GM18517 (cell line): ENCODE results near the gene FAM180B.
"Not testable (repeated sequence)": the region's sequence is repeated elsewhere in the genome, so short reads cannot be mapped to it uniquely, and the experiment has no call there.

ENCODE experiments used
- ATAC-seq: cut with Tn5 transposase; IDR thresholded peaks from one replicate; pipeline ENCODE4 v1.9.1; 2021; ENCODE audit warnings: mild to moderate bottlenecking, moderate library complexity; ENCODE audit not compliant: unreplicated experiment

The FAM180B gene

DNA sequence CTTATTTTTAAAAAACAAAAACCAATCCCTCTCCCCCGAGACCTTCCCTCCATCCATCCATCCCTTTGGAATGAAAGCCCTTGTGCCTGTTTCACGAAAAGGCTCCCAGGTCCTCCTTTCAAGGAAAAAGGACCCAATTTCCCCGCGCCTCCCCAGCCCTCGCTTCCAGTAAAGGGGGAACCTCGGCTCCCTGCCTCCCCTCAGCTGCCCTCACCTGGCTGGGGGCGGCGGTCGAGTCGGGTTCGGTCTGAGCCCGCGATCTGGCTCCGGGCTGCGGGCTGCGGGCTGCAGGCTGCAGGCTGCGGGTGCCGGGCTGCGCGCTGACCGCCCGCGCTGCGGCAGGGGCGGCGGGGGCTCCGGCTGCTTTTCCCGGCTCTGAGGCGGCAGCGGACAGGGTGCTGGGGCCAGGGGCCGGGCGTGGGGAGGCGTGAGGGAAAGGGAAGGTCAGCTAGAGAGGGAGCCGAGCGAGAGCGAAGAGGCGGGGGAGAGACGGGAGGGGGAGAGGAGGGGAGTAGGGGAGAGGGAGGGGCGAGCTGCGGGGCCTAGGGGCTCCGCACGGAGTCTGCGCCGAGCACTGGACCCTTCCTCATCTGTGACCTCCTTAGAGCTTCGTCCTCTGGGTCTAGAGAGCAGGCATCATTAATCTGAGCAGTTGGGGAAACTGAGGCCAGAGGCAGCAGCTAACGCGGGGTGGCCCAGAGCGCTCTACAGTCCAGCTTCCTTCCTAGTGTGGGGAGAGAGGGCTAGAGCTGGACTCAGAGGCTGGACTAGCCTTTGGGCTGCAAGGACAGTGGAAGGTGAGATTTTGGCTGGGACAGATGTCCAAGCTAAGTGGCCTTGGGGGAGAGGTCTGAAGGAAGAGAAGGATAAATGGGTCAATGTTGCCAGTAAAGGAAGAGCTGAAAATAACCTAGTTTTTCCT is 7.7 kb downstream of the FAM180B start, which contains the start of gene C1QTNF4:
TSS of gene C1QTNF4 (minus strand) at position 478 of the 922 bp plus-strand sequence. CDS start 3,601 bp downstream, outside the sequence.
- ATAC-seq, result no peak

DNA sequence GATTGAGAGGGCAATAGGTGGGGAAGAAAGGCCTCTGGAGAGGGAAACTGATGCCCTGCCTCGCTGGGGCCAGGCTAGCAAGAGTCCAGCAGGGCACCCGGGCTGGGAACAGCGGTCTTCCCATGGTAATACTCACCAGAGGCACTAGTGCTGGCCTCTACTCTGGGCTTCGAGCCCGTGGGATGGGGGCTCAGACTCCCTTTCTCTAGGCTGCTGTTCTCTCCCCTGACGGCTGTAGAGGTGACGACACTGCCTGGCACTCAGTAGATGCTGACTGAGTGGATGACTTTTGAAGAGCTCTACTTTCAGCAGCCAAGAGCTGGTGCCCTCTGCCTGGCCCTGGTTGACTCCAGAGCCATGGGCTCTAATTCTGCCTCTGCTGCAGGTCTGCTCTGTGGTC is 8.6 kb downstream of the FAM180B start:
- ATAC-seq, result no peak

DNA sequence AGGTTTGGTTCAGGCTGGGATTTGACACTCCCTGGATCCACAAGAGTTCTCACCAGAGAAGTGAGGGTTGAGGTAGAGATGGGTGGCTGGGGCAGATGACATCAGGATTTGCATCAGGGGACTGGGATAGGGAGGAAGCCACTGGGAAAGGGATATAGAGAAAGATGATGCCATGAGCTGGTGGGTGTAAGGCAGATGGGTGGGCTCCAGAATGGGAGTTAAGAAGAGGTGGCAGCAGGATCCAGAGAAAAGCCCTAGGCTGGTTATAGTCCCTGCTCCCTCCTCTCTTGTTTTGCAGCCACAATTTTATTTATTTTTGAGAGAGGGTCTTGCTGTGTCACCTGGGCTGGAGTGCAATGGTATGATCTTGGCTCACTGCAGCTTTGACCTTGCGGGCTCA is 9.5 kb downstream of the FAM180B start:
- no peak for ATAC-seq

DNA sequence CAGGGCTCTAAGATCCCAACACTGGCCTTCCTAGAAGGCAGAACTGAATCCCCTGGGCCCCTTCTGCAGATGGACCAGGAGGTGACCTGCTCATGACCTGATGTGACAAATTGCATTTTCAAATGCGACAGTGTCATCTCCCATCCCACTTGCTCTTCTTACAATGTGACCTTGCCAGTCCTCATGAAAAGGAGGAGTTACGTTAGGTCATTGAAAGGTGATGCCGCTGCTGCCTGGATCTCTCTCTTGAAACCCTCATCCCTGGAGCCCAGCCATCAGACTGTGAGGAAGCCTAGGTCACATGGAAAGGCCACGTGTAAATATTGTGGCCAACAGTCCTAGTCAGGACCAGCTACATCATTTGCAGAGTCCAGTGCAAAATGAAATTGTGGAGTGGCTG is 13.4 kb downstream of the FAM180B start:
- no peak for ATAC-seq

DNA sequence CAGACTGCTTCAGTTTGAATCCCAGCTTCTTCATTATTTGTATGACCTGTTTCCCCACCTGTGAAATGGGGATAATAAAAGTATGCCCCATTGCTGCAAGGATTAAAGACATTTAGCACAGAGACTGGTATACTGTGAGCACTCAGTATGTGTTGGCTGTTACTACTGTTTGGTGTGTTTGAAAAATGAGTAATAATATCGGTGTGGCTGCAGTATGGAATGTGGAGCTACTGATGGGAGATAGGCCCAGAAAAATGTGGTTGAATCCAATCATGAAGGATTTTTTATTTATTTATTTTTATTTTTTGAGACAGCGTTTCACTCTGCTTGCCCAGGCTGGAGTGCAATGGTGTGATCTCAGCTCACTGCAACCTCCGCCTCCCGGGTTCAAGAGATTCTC is 16.8 kb downstream of the FAM180B start:
- ATAC-seq, result no peak

DNA sequence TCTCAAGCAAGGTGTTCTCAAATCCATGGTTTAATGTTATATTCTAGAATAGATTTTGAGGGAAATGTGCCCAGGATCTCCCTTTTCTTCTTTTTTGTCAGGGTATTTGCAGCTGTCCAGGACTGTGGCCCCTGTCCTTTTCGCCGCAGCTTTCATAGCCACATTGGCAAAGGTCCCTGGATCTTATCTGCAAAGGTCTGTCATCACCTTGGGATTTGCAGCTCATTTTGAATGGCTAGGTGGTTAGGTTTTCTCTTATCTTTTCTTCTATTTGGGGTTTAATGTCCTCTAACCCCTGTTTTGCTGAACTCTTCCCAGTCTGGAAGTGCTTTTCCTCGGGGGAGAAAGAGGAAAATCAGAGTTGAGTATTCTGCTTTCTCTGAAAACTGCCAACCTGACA is 19.4 kb downstream of the FAM180B start:
- no peak for ATAC-seq

DNA sequence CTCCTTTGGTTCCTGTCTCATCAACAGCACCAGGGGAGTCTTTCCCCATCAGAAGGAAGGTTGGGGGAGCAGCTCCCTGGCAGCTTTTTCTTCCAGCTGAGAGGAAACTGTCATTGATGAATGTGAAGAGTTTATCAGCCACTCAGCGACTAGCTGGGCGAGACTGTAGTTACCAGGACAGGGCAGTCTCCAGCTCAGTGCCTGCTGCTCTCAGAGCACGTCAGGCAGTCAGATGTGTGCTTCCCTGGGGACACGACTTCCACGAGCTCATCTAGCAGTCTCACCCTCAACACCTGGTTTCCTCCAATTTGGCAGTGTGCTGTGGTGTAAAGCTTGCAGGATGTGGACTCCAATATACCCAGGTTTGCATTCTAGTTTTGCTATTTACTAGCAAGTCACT is 20.3 kb downstream of the FAM180B start:
- no peak for ATAC-seq

DNA sequence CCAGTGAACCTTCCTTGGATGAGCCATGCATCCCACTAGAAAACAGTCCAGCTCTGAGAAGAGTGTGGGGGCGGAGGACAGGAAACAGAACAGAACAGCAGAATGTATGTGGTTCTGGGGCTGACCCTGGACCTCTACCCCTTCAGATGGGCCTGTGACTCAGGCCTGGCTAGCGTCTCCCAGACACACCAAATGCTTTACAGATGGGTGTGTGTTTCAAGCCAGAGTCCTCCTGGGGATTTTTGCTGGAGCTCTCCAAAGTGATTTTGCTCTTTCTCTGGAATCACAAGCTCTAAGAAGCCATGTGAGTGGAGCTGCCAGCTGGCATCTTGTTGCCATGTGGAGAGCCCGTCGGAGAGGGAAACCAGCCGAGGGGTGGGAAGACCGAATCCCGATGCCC is 20.9 kb downstream of the FAM180B start:
- ATAC-seq, result no peak

DNA sequence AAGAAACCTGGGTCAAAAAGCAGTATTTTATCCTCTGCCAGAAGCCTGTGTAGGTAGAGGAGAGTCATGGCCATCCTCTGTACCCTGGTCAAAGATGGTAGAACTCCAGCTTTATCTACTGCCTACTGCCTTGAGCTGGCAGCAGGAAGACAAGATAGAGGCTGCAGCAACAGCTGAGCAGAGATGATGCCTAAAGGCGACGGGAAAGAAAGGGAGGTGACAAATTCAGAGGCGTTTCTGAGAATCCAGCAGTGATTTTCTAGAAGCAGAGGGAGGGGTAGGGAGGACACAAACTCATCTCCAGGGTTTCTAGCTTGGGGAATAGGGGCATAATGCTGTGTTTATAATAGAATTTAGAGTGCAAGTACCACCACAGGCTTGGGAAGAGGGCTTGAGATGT is 23.2 kb downstream of the FAM180B start:
- ATAC-seq, result no peak

DNA sequence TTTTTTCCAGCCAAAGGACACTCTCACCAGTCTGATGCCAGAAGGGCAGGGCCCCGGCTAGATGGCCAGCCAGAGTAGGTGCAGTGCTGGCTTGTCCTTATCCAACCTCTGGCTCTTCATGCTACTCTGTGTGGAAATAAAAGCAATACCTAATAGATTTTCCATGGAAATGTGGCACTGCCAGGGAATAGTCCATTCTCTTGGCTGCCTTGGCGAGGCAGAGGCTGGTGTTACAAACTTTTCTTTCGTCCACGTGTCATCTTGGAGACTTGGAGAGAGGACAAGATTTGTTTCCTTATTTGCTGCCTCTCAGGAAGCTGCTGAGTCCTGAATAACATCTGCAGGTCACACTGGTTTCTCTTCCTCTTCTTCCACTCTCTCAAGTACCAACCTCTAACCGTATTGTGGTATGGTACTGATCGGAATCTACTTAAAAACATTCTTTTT is 24.9 kb downstream of the FAM180B start:
- peak; percentile 88 for ATAC-seq

DNA sequence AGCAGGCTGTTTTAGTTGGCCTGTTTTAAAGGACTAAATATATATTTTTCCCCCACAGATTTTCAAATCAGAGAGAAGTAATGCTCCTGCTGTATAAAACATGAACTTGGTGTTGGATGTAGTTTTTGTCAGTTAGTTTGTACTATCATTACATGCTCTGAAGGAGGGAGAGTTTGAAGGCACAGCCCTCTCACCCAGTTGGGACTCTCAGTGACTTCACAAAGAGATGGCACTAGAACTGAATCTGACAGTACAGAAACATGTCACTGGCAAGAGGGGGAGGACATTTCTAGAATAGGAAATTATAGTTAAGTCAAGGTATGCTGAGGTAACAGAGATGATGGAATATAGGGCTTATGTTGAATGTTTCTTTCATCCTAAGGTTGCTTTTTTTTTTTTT is 28.8 kb downstream of the FAM180B start:
- no peak for ATAC-seq

DNA sequence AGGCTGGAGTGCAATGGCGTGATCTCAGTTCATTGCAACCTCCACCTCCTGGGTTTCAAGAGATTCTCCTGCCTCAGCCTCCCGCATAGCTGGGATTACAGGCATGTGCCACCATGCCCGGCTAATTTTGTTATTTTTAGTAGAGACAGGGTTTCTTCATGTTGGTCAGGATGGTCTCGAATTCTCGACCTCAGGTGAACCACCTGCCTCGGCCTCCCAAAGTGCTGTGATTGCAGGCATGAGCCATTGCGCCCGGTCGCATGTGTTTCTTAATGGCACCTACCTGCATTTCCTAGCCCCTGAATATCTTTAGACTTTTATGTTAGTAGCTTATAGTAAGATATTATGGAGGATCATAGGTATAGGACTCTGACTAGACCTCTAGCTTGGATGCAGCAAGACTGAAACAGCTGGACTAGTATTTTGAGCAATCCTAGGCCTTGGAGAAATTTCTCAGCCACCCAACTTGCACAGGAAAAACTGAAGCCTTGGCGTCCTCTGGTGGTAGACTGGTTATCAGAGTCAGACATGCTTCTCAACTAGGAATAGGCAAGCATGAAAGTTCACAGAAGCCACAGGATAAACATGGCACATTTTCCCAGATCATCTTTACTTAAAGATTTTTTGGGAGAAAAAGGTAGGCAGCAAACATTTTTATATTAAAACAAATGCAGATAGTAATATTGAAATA is 30.4 kb downstream of the FAM180B start:
- ATAC-seq, result no peak

DNA sequence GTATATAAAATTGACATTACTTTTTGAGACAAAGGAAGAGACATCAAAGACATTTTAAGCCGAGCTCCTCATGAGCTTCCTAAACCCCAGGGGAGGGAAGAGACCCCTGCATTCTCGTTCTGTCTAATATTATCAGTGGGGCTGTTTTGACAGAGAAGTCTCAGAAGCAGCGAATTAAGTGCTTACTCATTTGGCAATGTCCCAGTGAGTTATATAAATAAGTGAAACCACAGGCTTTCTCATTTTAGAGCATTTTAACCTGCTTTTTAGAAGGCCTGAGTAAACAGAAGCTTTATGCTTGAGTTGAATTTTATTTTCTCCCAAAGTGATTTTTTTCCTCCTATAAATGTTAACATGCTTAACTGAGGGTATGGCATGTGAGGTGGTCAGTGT is 30.9 kb downstream of the FAM180B start:
- no peak for ATAC-seq

DNA sequence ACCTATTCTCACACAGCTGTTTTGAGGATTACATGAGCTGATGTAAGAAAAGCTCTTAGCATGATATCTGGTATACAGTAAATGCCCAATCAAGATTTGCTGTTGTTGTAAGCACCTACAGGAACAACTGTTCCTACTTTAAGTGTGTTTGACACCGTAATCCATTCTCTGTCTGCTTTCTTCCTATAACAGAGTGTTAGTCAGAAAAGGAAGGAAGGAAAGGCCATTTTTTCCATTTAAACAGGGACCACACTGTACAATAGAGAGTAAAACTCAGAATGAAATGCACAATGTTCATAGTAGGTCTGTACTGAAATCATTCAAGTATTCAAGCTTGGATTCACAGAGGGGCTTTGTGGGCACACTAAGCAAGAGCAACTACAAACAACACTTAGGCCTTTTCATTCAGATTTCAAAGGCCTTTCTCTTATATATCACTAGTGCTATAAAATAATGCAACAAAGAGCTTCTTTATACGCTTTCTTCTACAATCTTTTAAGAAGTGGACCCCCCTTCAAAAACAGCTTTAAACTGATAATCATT is 34.4 kb downstream of the FAM180B start:
- ATAC-seq, result no peak

DNA sequence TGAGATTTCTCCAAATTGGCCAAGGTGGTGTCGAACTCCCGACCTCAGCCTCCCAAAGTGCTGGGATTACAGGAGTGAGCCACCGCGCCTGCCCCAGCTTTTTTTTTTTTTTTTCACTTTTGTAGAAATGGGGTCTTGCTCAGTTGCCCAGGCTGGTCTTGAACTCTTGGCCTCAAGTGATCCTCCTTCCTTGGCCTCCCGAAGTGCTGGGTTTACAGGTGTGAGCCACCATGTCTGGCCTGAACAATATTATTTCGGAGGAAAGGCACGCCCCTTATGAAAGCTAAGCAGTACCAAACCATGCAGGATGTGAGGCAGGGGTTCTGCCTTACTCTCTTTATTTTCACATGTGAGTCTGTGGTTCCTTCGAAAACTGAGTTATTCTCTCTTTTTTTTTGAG is 39.8 kb downstream of the FAM180B start:
- no peak for ATAC-seq

DNA sequence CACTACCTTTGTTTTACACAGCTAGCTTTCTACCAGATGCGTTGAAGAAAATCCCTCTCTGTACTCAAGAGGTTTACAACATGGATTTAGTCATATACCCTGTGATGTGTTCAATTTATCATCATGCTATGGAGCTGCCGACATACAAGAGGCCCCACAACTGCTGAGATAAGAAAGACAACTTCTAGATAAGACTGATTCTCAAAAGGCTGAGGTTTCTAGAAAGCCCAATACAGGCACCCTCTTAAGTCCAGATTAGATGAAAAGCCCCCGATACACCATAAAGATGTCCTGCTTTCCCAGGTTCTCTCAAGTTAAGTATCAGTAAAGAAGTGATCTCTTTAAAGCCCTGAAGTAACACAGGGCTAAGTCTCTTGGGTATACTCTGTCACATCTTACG is 41.5 kb downstream of the FAM180B start:
- no peak for ATAC-seq

DNA sequence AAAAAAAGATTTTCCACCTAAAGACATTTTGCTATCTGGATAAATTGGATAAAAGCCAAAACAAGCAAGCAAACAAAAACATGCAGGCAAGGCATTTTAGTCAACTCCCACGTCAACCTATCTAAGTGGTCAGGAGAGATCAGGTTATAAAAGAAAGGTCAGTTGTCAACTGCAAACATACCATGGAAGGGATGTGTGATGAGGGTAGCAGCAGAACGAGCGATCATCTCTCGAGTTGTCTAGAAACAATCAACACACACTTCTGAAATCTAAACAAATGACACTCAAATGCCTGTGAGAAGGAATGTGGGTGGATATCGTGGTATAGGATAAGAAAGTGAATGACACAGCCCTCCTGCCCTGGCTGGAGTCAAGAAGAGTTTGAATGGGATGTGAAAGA is 45.0 kb downstream of the FAM180B start:
- ATAC-seq, result no peak

DNA sequence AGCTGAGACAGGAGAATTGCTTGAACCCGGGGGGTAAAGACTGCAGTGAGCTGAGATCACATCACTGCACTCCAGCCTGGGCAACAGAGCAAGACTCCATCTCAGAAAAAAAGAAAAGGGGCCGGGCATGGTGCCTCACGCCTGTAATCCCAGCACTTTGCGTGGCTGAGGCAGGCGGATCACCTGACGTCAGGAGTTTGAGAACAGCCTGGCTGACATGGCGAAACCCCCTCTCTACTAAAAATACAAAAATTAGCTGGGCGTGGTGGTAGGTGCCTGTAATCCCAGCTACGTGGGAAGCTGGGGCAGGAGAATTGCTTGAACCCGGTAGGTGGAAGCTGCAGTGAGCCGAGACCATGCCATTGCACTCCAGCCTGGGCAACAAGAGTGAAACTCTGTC is 49.9 kb downstream of the FAM180B start:
- ATAC-seq, result not testable (repeated sequence)
